GM12872 (cell line): Measurements from ENCODE around the gene ARHGAP45.
A peak's percentile ranks its signal among the peaks of the same experiment; 100 is the strongest.

Experiments used
- TF ChIP-seq, protein P1 (sequence below): IDR thresholded peaks from 3 replicates; pipeline ENCODE4 v1.5.1; 2011; ENCODE audit warnings: low read depth, mild to moderate bottlenecking, low read length, moderate library complexity; ENCODE audit not compliant: insufficient read depth

Gene ARHGAP45

DNA sequence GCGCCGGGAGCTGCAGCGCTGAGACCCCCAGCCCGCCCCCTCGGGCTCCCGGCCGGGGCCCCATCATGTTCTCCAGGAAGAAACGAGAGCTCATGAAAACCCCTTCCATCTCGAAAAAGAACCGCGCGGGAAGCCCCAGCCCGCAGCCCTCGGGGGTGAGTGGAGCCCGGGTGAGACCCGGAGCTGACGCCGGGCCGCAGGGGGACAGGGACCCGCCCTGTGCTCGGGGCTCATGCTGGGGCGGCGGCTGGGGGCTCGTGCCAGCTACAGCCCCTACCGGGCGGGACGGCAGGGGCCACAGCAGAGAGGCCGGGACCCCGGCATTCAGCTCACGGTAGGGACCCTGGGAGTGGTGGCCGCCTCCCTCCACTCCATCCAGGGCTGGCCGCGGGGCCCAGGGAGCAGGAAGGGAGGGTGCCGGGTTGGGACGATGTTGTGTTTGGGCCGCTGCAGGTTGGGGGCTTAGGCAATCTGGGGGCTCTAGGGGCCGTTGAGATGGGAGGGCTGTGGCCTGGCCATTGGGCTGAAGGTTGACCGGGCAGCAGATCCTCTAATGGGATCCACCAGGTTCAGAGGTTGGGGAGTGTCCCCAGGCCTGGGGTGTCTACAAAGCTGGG lies 482 bp downstream of the ARHGAP45 start:
- TF ChIP-seq, protein P1, sequence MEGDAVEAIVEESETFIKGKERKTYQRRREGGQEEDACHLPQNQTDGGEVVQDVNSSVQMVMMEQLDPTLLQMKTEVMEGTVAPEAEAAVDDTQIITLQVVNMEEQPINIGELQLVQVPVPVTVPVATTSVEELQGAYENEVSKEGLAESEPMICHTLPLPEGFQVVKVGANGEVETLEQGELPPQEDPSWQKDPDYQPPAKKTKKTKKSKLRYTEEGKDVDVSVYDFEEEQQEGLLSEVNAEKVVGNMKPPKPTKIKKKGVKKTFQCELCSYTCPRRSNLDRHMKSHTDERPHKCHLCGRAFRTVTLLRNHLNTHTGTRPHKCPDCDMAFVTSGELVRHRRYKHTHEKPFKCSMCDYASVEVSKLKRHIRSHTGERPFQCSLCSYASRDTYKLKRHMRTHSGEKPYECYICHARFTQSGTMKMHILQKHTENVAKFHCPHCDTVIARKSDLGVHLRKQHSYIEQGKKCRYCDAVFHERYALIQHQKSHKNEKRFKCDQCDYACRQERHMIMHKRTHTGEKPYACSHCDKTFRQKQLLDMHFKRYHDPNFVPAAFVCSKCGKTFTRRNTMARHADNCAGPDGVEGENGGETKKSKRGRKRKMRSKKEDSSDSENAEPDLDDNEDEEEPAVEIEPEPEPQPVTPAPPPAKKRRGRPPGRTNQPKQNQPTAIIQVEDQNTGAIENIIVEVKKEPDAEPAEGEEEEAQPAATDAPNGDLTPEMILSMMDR: no peak

DNA sequence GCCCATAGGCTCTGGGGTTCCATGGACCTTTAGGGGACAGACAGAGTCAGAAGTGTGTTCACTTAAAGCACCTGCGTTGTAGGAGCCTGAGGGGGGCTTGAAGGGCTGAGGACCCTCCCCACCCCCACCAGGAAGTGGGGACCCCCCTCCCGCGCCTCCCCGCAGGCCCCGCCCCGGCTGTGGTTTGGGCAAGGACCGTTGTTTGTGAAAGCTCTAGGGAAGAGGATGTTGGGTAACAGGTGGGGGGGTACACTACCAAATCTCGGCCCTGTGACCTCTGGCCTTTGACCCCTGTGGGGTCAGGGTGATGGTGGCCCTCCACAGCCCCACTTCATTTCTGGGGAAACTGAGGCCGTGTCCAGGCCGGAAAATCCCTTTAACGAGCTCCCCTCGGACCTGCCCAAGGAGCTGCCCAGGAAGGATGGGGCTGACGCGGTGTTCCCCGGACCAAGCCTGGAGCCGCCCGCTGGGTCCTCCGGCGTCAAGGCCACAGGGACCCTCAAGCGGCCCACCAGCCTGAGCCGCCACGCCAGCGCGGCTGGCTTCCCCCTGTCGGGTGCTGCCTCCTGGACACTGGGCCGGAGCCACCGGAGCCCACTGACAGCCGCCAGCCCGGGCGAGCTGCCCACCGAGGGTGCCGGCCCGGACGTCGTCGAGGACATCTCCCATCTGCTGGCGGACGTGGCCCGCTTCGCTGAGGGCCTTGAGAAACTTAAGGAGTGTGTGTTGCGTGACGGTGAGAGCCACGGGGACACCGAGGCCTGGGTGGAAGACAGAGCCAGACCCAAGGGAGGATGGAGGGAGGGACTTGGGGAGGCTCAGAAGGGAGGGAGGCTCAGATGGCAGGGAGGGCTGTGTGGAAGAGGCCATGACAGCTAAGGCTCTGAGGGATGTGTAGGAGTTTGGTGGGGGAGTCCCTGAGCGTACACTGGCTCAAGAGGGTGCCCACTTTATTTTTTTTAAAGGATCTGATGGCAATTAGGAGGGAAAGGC lies 1.3 kb downstream of the ARHGAP45 start:
- TF ChIP-seq, protein P1: no peak

DNA sequence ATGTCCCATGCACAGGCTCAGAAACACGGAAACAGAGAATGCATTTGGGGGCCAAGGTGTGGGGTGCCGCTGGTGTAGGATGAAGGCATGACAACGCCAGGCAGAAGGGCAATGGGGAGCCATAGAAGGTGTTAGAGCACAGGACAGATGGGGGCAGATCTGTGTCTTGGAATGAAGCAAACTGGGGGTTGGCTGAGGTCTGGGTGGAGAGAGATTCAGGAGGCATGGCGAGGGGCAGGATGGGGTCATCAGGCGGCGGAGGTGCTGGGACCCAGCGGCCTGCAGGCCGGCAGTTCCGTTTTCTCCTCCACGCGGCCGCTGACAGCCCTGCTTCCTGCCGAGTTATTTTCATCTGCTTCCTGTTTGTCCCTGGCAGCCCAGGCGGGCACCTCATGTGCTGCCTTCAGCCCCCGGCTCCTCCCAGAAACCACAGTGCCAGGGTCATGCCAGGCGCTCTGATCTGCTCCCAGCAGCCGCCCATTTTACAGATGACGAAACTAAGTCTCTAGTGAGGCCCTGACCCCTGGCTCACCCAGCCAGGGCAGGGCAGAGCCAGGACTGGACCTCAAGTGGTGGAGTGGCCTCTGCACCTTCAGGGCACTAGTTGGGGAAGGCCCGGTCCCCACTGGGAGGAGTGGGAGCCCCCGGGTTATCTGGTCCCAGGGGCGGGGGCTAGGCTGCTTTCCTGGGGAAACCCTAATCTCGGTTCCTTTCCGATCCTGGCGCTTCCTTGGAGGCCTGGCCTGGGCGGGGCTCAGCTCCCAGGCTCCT lies 2.2 kb downstream of the ARHGAP45 start:
- TF ChIP-seq, protein P1: peak; percentile 19; the same call in 1 of the 3 replicates

DNA sequence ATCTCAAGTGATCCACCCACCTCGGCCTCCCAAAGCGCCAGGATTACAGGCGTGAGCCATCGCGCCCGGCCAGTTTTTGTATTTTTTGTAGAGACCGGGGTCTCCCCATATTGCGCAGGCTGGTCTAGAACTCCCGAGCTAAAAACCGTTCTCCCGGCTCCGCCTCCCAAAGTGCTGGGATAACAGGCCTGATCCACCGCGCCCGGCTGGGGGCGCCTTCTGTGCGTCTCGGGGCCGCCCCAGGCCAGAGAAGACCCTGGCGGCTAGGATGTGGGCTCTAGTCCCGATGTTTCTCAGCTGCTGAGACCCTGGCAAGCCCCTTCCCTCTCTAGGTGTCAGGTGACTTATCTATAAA lies 3.6 kb downstream of the ARHGAP45 start:
- TF ChIP-seq, protein P1: no peak

DNA sequence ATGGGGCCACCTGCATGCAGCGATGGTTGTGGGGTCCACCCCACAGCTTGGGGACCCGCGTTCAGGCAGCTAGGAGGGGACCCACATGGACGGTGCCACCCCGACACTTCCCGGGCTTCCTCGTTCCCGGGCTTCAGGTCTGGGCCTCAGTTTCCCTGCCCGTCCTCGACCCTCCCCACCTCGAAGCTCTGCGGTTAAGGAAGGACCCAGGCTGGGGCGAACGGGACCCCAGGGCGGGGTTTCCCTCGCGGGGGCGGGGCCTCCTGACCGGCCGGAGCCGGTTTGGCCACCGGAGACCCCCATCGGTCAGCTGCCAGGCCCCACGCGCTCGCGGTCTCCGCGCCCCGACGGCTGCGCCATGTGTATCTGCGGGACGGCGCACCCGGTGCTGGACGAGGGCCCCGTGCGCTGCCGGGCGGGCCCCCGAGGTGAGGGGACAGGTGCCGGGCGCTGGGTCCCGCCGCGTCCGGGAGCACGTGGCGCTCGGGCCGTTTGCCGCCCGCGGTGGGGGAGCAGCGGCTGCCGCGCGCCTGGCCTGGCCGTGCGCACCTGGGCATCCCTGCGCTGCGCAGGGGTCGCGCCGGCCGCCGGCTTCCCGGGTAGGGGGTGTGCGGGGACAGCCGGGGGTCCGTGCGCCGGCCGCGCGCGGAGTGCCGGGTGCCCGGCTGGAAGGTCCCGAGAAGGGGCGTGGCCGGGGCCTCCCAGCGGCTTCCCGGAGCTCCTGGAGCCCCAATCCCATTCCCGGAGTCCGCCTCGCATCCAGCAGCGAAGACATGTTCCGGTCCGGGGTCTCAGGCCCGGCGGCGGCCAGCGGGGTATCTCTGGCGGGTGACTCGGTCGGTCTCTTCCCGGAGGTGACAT lies 4.2 kb downstream of the ARHGAP45 start:
- TF ChIP-seq, protein P1: no peak

DNA sequence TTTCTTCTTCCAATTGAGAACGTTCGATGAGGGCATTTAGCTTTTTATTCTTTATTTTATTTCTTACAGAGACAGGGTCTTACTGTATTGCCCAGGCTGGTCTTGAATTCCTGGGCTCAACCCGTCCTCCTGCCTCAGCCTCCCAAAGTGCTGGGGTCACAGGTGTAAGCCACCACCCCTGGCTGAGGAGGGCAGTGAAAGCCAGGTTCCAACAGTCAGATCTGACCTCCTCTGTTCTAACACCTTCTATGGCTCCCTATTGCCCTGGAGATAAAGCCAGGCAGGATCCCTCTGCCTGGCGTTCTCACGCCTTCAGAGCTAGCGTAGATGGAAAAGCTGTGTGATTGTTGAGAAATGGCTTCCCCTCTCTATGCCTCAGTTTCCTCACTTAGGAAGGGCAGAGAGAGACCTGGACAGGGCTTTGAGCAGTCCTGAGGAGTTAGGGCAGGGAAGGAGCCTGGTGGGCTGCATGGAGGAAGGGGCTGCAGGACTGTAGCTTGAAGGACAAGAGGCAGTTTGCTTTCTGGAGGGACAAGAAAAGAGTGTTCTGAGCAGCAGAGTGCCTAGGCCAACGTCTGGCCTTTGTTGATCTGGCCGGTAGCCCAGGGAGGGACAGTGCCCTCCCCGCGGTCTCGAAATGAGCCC lies 5.5 kb downstream of the ARHGAP45 start:
- TF ChIP-seq, protein P1: no peak
